Osteocyte (in vitro differentiated cells): ENCODE measurements around the gene HEG1. TPM values are rescaled to one million over a fixed set of nuclear protein-coding genes. Genes with fewer than 3 reads are reported as not detected.

Experiments used
- DNase-seq: peaks from one replicate; pipeline ENCODE4 v3.0.0; 2021; ENCODE audit warnings: mixed read lengths; ENCODE audit not compliant: unreplicated experiment; ENCODE audit errors: extremely low spot score
- H3K27ac Mint-ChIP-seq: one replicate; pipeline ENCODE4 v1.8.0; 2021; ENCODE audit warnings: mild to moderate bottlenecking, mixed read lengths; ENCODE audit not compliant: unreplicated experiment
- H3K27me3 Mint-ChIP-seq: one replicate; pipeline ENCODE4 v1.8.0; 2021; ENCODE audit warnings: mixed read lengths; ENCODE audit not compliant: unreplicated experiment
- H3K36me3 Mint-ChIP-seq: one replicate; pipeline ENCODE4 v1.8.0; 2021; ENCODE audit warnings: mixed read lengths; ENCODE audit not compliant: unreplicated experiment
- H3K4me1 Mint-ChIP-seq: one replicate; pipeline ENCODE4 v1.8.0; 2021; ENCODE audit warnings: mixed read lengths; ENCODE audit not compliant: unreplicated experiment
- H3K4me3 Mint-ChIP-seq: one replicate; pipeline ENCODE4 v1.8.0; 2021; ENCODE audit warnings: mild to moderate bottlenecking, moderate library complexity, mixed read lengths; ENCODE audit not compliant: unreplicated experiment
- H3K9me3 Mint-ChIP-seq: one replicate; pipeline ENCODE4 v1.8.0; 2021; ENCODE audit warnings: mixed read lengths; ENCODE audit not compliant: unreplicated experiment
- total RNA-seq: library from RNA; stranded (reverse); gene quantifications from 2 replicates; pipeline ENCODE4 v1.2.1, GENCODE V29; 2021
- TF ChIP-seq, protein P1 (sequence below): fragments of 200-600 bp; sonication (generic); IDR thresholded peaks from 2 replicates; pipeline ENCODE4 v1.5.0; 2021; ENCODE audit warnings: antibody characterized with exemption, mild to moderate bottlenecking, moderate library complexity

HEG1 gene
- total RNA-seq, 1 donor from 2014 or later: 123 TPM

DNA sequence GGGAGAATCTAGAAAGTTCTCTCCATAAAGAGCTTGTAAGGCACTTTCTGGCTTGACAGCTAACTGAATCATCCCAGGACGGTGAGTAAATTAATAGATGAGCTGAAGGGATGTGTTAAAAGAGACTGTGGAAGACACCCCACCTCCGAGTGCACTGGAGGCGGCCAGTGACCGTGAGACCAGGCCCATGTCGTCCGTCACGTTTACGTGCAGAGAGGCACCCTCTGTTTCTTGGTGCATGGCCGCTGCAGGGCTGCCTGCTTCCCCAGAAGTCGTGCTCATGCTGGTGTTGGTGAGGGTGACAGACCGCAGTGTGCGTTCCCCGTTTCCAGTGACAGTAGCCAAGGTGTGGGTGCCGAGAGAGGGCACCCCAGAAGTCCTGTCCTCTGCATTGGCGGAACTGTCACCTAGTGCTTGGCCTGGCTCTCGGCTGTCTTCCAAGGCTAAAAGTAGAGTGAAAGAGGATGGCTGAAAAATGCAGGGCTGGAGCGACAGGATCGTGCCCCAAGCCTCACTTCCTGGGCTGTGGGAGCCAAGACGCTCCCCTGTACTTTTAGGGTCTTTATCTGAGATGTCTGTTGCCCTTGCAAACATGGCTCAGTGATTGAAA lies 41.1 kb downstream of the HEG1 start:
- Mint-ChIP-seq H3K4me3 (no peak overlapping the region), H3K36me3 (peaks cover 79% of the 10 kb centered on the region), H3K4me1 (no peaks in the 10 kb centered on the region), H3K27ac (no peak overlapping the region), H3K27me3 (no peaks in the 10 kb centered on the region), H3K9me3 (no peaks in the 10 kb centered on the region)
- no peak for DNase-seq
- TF ChIP-seq, protein P1, sequence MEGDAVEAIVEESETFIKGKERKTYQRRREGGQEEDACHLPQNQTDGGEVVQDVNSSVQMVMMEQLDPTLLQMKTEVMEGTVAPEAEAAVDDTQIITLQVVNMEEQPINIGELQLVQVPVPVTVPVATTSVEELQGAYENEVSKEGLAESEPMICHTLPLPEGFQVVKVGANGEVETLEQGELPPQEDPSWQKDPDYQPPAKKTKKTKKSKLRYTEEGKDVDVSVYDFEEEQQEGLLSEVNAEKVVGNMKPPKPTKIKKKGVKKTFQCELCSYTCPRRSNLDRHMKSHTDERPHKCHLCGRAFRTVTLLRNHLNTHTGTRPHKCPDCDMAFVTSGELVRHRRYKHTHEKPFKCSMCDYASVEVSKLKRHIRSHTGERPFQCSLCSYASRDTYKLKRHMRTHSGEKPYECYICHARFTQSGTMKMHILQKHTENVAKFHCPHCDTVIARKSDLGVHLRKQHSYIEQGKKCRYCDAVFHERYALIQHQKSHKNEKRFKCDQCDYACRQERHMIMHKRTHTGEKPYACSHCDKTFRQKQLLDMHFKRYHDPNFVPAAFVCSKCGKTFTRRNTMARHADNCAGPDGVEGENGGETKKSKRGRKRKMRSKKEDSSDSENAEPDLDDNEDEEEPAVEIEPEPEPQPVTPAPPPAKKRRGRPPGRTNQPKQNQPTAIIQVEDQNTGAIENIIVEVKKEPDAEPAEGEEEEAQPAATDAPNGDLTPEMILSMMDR: no peak

DNA sequence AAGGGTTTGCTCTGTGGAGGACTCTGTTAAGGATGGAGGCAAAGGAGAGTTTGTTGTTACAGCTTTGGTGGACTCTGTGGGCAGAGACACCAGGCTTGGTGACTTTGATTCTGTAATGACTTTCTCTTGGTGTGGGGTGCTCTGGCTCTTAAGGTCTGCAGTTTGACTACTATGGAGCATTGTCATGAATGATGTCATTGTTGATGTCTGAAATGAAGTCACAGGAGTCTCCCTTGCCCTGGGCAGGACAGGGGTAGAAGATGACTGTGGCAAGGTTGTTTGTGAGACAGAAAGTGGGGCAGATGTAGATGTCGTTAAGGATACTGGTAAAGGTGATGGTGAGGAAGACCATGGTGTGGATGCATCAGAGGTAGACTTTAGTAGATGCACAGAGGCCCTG lies 42.7 kb downstream of the HEG1 start:
- H3K27me3 Mint-ChIP-seq: no peaks in the 10 kb centered on the region
- H3K4me3 Mint-ChIP-seq: no peak overlapping the region
- H3K4me1 Mint-ChIP-seq: no peaks in the 10 kb centered on the region
- H3K36me3 Mint-ChIP-seq: peaks cover 79% of the 10 kb centered on the region
- DNase-seq: no peak
- TF ChIP-seq, protein P1: no peak
- H3K9me3 Mint-ChIP-seq: no peaks in the 10 kb centered on the region
- no peak overlapping the region for H3K27ac Mint-ChIP-seq

DNA sequence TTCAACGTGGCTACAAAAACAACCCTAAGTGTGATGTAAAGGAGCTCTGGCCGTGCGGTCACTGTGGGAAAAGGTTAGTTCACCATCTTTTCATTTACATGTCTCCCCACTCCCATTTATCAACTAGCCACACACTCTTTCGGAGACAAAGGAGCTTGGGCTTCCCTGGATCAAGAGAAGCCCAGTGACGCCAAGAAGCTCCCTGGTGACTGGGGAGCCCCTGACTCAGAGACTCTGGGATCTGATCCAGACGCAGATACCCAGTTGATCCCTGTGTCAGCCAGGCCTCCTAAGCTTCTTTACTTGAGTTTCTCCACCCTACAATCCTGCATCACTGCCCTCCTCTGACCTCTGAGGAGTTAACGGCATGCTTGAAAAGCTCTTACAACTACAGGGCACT lies 43.9 kb downstream of the HEG1 start:
- Mint-ChIP-seq H3K27me3 (no peaks in the 10 kb centered on the region), H3K4me3 (no peak overlapping the region), H3K27ac (no peak overlapping the region), H3K9me3 (no peaks in the 10 kb centered on the region), H3K36me3 (peaks cover 79% of the 10 kb centered on the region), H3K4me1 (no peaks in the 10 kb centered on the region)
- no peak for DNase-seq
- TF ChIP-seq, protein P1: no peak

DNA sequence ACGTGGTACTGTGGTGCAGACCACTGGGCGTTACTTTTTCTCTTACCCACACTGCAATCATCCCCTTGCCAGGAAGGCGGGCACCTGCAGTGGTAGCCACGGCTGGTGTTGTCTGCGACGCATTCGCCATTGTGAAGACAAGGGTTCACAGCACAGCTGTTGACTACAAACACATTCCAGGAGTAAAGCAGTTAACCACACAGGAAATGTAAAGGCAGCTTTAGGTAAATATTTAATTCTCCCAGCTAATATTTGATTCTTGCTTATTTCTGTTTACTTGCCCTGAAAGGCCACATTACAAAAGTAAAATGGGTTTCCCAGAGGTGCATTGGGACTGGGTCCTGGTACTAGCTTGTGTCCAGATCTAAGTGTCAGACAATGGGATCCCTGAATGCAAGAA lies 45.4 kb downstream of the HEG1 start:
- H3K4me1 Mint-ChIP-seq: no peaks in the 10 kb centered on the region
- H3K9me3 Mint-ChIP-seq: no peaks in the 10 kb centered on the region
- H3K27me3 Mint-ChIP-seq: no peaks in the 10 kb centered on the region
- H3K36me3 Mint-ChIP-seq: peaks cover 76% of the 10 kb centered on the region
- no peak overlapping the region for H3K4me3 Mint-ChIP-seq
- no peak for DNase-seq
- TF ChIP-seq, protein P1: no peak
- H3K27ac Mint-ChIP-seq: no peak overlapping the region

DNA sequence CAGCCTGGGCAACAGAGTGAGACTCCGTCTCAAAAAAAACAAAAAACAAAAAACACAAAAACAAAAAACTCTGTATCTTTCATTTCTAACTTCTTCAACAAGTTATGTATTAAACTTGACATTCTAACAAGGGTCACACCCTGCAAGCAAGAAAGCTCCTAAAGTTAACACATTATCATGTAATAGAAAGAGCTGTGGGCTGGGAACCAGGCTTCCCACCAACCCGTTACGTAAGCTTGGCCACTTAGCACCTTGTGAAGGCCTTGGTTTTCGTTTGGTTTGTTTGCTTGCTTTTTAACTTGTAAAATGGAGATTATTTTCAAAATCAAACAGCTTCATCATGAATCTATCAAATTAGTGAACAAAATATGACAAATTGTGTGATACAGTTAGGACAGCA lies 47.0 kb downstream of the HEG1 start:
- Mint-ChIP-seq H3K4me1 (no peaks in the 10 kb centered on the region), H3K9me3 (no peaks in the 10 kb centered on the region), H3K36me3 (peaks cover 78% of the 10 kb centered on the region), H3K27me3 (no peaks in the 10 kb centered on the region), H3K27ac (no peak overlapping the region), H3K4me3 (no peak overlapping the region)
- TF ChIP-seq, protein P1: no peak
- DNase-seq: no peak
